Breast epithelium (tissue), 3 donors: ENCODE measurements around the gene GLIS1.

ENCODE experiments used
- CTCF ChIP-seq, 3 donors: fragments of 450-650 bp; IDR thresholded peaks; one replicate each; pipeline ENCODE4 v1.5.1; 2016 to 2017; ENCODE audit warnings: antibody characterized with exemption in 3 of 3, mild to moderate bottlenecking in 3 of 3, moderate library complexity in 3 of 3
- POLR2A ChIP-seq: fragments of 450-650 bp; IDR thresholded peaks from one replicate; pipeline ENCODE4 v1.6.1; 2016; ENCODE audit warnings: antibody characterized with exemption, mild to moderate bottlenecking, moderate library complexity
- POLR2AphosphoS5 ChIP-seq, 3 donors: sonication (generic); formaldehyde crosslinking; IDR thresholded peaks; one replicate each; pipeline ENCODE4 v1.6.1; 2017; ENCODE audit warnings: antibody characterized with exemption in 3 of 3

- no peak for TF ChIP-seq CTCF (IDR thresholded peaks at IDR 0.05)
- no peak for TF ChIP-seq POLR2A
- no peak for TF ChIP-seq POLR2AphosphoS5 (IDR thresholded peaks at IDR 0.05)
Measured at GRCh38 chr1:53478502-53478818, 260.5 kb downstream of the GLIS1 start.
